GM18507 (cell line): ENCODE measurements around the gene SDC1.
A peak's percentile ranks its signal among the peaks of the same experiment; 100 is the strongest.

Experiments
- DNase-seq: peaks from one replicate; pipeline ENCODE4 v3.0.0; 2011; ENCODE audit warnings: low read depth; ENCODE audit not compliant: insufficient read length; ENCODE audit errors: extremely low spot score
- FAIRE-seq: peaks from 2 replicates; lab custom pipeline; 2011; peaks lifted over from hg19 to GRCh38; lab: Jason Lieb, UNC

Gene SDC1

GRCh38 chr2:20164734-20165478 lies 60.0 kb downstream of the SDC1 start:
- DNase-seq (no peak), FAIRE-seq (peak; percentile 75)

- no peak for FAIRE-seq
Observed at GRCh38 chr2:20164061-20164733, 60.7 kb downstream of the SDC1 start.

DNA sequence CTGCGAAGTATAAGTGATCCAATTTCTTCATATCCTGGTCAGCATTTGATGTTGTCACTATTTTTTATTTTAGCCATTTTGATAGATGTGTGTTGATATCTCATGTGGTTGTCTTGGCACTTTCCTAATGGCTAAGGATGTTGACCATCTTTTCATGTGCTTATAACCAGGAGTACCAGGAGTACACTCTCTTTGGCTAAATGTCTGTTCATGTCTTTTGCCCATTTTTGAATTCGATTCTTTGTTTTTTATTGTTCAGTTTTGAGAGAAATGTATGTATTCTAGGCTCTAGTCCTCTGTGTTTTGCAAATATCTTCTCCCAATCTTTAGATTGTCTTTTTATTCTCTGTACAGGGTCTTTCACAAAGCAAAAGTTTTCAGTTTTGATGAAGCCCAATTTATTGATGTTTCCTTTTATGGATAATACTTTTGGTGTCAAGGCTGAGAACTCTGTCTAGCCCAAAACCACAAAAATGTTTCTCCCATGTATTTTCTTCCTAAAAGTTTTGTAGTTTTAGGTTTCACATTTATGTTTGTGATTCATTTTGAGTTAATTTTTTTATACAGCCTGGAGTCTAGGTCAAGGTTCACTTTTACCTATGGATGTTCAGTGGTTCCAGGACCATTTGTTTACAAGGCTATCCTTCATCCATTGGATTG lies 65.4 kb downstream of the SDC1 start:
- FAIRE-seq (no peak), DNase-seq (no peak)

More at GRCh38 chr2:20164061-20164733, 60.7 kb downstream of the SDC1 start:
- DNase-seq = no peak

DNA sequence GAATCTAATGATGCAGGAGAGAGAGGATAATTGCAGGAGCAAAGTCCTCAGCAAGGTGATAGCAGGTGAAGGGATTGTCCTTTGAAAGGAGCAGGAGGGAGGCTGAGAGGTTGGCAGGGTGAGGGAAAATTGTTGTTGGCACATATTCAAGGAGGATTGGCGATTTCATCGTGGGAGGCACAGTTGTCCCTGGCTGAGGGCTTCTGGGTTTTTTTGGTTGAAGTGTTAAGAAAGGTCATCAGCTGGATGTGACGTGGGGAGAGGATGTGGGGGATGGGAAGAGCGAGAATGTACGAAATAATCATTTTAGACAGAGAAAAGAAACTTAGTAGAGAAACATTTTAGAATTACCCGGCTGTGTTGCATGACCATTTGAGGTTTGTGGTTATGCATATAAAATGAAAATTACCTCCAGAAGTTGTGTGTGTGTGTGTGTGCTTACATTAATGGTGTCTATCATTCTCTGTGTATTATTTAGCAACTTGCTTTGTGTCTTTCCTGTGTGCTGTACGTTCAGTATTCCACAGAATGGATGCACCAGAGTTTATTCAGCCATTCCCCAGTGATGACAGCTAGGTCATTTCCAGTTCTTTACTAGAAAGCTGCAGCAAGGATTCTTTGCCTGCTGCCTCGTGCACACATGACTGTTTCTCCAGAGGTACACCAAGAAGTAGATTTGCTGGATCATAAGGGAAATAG lies 67.6 kb downstream of the SDC1 start:
- no peak for DNase-seq
- no peak for FAIRE-seq

- no peak for FAIRE-seq
Observed at GRCh38 chr2:20156836-20157192, 68.1 kb downstream of the SDC1 start.

DNA sequence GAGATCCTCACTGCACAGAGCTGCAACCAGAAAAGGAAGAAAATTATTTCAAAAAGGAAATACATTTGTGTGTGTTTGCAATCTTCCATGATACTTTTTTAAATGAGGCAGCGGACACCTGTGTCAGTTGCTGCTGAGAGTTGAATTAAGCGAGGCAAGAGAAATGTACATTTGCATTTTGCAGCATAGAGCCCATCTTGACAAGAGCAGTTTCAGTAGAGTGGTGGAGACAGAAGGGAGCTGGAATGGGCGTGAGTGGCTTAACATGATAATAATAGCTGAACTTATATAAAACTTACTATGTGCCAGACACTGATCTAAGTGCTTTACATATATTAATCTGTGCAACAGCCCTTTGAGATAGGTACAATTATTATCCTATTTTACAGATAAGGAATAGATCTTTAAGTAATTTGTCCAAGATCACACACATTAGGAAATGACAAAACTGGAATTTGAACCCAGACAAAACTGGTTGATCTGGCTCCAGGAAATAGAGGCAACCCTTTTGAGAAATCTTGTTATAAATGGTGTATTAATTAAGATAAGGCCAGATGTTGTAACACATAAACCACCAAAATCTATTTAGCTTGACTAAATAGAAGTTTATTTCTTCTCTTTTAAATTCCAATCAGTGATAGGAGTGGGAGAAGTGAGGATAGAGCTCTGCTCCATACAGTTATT lies 68.7 kb downstream of the SDC1 start:
- FAIRE-seq (no peak), DNase-seq (no peak)

More at GRCh38 chr2:20156836-20157192, 68.1 kb downstream of the SDC1 start:
- no peak for DNase-seq

DNA sequence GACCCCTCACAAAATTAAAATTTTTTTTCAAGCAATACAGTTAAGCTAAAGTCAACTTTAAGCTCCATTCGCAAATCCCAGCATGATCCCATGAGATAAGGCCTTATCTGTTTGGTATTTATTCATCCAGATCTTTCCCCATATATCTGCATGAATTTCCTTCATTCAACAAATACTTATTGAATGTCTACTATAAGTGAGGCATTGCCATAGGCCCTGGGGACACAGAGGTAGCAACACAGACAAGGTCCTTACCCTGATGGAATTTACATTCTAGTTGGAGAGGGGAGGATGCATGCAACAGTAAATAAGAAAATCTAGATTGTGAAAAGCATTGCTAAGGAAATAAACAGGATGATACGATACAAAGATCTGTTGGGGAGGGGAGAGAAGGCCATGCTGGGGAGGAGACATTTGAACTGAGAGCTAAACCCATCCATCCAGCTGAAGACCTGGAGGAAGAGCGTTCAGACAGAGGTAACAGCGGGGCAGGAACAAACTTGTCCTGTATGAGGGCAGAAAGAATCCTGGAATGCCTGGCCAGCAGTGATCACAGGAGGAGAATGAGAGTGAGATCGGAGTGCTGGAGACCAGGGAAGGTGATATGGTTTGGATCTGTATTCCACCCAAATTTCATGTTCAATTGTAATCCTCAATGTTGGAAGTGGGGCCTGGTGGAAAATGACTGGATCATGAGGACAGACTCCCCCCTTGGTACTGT lies 71.6 kb downstream of the SDC1 start:
- no peak for FAIRE-seq
- DNase-seq = no peak

DNA sequence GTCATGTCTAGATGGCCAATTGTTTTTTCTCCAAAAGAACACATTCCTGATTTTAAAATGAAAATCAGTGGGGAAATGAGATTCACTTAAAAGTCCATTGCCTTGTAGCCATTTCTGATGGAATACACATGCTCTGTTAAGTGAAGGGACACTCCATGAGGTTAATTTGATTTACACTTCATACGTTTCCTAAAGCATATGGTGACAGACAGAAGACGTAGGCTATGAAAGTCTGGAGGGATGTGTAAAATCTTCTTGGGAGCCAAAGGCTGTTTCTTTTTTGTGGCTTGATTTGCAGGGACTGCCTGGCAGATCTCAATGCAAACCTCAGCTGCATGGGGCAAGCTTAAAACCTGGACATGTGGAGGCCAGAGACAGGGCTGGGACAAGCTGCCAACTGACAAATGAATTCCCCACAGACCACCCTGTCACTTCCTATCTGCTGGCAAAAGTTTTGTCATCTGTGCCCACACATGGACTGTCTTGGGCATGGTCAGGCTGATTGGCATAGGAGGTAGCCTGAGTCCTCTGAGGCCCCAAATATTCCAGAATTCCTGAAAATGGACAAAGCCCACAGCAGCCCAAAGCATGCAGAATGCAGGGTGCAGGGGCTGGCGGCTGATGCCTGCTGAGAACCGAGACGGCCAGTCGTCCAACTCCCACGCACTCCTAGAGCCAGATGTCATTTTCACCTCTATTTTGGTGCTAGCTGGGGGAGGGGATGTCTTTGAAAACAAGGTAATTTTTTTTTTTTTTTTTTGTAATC lies 73.9 kb downstream of the SDC1 start:
- DNase-seq (no peak), FAIRE-seq (no peak)
